Cardiac muscle cell (in vitro differentiated cells and primary cell): ENCODE results near the gene CHERP. TPM values are rescaled to one million over a fixed set of nuclear protein-coding genes. Genes with fewer than 3 reads are reported as not detected.
"Not testable (repeated sequence)": the region's sequence is repeated elsewhere in the genome, so short reads cannot be mapped to it uniquely, and the experiment has no call there.

Source experiments
- DNase-seq, 2 donors: peaks; one replicate each; pipeline versions ENCODE4 v3.0.0 to v3.0.0-alpha.2; 2010 to 2017; ENCODE audit warnings: low read depth in 1 of 2, low spot score in 1 of 2
- H3K27ac ChIP-seq: fragments of 200-600 bp; sonication (generic); 2 replicates; pipeline ENCODE4 v1.5.1; 2016
- H3K27me3 ChIP-seq: fragments of 200-600 bp; sonication (generic); 2 replicates; pipeline ENCODE4 v1.6.0; 2016; ENCODE audit warnings: control low read depth
- H3K36me3 ChIP-seq: fragments of 200-600 bp; sonication (generic); 2 replicates; pipeline ENCODE4 v1.5.1; 2016; ENCODE audit warnings: control low read depth
- H3K4me1 ChIP-seq: fragments of 200-600 bp; sonication (generic); 2 replicates; pipeline ENCODE4 v1.8.1; 2017; ENCODE audit warnings: low read depth, mild to moderate bottlenecking, mixed run types
- H3K4me3 ChIP-seq: fragments of 200-600 bp; sonication (generic); 2 replicates; pipeline ENCODE4 v1.5.1; 2016; ENCODE audit warnings: mild to moderate bottlenecking
- H3K9me3 ChIP-seq: fragments of 200-600 bp; sonication (generic); 2 replicates; pipeline ENCODE4 v1.5.1; 2017; ENCODE audit warnings: low read depth, mild to moderate bottlenecking, control low read depth
- polyA plus RNA-seq: library from polyadenylated mRNA; unstranded; fragments of >200 nt; fragmentation: Nextera tagmentation; extraction: Ambion mirVana; gene quantifications from 2 replicates; pipeline ENCODE4 v1.2.1, GENCODE V29; 2016
- total RNA-seq: library from RNA; depleted of rRNA; stranded (reverse); fragments of >200 nt; gene quantifications from 2 replicates; pipeline ENCODE4 v1.2.3, GENCODE V29; 2016
- TF ChIP-seq, protein P1 (sequence below): IDR thresholded peaks from 2 replicates; pipeline ENCODE4 v1.5.1; 2012; ENCODE audit warnings: low read depth, mild to moderate bottlenecking, low read length

CHERP gene
- total and polyA plus RNA-seq, 2 experiments from 2014 or later, result 27.2 to 60.0 TPM

DNA sequence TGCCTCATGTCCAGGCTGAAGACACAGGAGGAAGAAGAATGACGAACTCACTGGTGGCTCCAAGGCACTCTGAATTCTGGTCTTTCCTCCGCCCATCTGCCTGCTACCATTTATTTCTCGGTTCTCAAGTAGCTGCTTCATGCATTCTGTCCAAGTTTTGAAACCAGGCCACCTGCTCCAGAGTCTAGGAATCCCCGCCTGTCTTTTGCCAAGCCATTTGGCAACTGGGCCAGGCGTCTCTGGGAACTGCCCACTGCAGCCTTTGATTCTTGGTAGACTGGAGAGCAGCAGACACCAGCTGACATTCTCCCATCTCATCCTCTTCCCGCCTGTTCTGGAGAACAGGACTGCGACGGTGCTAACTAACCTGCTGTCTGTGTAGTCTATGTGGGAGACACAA lies 19.1 kb upstream of the CHERP start:
- DNase-seq, result no peak
- H3K9me3 ChIP-seq, result no peaks in the 10 kb centered on the region
- no peaks in the 10 kb centered on the region for H3K4me1 ChIP-seq
- TF ChIP-seq, protein P1, sequence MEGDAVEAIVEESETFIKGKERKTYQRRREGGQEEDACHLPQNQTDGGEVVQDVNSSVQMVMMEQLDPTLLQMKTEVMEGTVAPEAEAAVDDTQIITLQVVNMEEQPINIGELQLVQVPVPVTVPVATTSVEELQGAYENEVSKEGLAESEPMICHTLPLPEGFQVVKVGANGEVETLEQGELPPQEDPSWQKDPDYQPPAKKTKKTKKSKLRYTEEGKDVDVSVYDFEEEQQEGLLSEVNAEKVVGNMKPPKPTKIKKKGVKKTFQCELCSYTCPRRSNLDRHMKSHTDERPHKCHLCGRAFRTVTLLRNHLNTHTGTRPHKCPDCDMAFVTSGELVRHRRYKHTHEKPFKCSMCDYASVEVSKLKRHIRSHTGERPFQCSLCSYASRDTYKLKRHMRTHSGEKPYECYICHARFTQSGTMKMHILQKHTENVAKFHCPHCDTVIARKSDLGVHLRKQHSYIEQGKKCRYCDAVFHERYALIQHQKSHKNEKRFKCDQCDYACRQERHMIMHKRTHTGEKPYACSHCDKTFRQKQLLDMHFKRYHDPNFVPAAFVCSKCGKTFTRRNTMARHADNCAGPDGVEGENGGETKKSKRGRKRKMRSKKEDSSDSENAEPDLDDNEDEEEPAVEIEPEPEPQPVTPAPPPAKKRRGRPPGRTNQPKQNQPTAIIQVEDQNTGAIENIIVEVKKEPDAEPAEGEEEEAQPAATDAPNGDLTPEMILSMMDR, result no peak
- H3K27me3 ChIP-seq, result no peaks in the 10 kb centered on the region
- no peak overlapping the region for H3K27ac ChIP-seq
- H3K4me3 ChIP-seq, result no peak overlapping the region
- peaks cover 31% of the 10 kb centered on the region for H3K36me3 ChIP-seq

DNA sequence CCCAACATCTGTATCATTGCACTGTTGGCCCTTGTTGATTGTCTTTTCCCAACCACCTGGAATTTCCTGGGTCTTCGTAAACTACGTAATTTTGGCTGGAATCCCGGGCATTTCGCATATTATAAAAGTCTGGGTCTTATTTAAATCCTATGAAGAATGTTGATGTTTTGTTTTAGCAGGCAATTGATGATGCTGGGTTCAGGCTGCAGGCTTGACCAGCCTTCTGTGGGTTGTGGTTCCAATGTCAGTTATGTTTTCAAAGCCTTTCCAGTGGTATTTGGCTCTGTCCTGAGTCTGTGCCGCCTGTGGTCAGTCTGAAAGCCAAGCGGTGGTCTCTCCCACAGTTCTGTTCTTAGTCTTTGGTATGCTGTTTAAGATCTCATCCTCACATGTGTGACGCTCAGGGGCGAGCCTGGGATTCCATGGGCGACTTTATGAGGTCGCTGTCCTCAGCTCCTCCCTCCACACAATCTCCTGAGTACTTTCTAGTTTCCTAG lies 17.6 kb upstream of the CHERP start:
- TF ChIP-seq, protein P1, result no peak
- no peaks in the 10 kb centered on the region for H3K9me3 ChIP-seq
- peaks cover 25% of the 10 kb centered on the region for H3K36me3 ChIP-seq
- DNase-seq, result no peak
- H3K4me1 ChIP-seq, result no peaks in the 10 kb centered on the region
- no peak overlapping the region for H3K4me3 ChIP-seq
- H3K27me3 ChIP-seq, result no peaks in the 10 kb centered on the region
- no peak overlapping the region for H3K27ac ChIP-seq

DNA sequence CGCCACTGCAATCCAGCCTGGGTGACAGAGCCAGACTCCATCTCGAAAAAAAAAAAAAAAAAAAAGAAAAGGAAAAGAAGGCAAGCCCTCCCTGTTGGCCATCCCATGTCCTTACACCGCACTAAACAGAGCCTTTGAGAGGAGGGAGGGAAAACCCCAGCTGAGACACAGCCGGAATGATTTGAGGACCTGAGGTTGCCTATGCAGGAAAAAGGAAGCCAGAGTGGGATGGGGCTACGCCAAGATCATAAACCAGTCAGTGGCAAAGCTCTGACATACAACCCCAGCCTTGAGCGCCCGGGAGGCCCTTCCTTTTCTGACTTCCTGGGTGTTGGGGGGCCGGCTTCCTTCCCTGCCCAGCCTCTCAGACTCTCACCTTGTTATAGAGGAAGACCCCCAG lies 12.5 kb upstream of the CHERP start:
- DNase-seq, result no peak
- Histone ChIP-seq H3K27ac (no peak overlapping the region), H3K36me3 (peaks cover 26% of the 10 kb centered on the region), H3K27me3 (no peaks in the 10 kb centered on the region), H3K4me3 (no peak overlapping the region), H3K4me1 (no peaks in the 10 kb centered on the region), H3K9me3 (no peaks in the 10 kb centered on the region)
- TF ChIP-seq, protein P1, result no peak

DNA sequence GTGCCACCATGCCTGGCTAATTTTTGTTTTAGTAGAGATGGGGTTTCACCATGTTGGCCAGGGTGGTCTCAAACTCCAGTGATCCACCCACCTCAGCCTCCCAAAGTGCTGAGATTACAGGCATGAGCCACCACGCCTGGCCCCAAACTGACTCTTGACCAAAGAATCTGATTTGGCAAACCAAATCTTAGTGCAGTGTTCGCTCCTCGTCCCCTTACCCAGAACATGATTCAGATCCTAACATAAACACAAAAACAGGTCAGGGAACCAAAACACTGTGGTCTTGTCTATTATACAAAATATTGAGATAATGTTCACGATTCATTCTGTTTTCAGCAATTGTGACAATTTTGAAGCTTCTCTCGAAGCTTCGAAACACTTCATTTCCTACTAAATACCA lies 9.7 kb upstream of the CHERP start:
- not testable (repeated sequence) for H3K4me3 ChIP-seq, H3K27me3 ChIP-seq, H3K9me3 ChIP-seq, H3K4me1 ChIP-seq, DNase-seq, H3K27ac ChIP-seq
- H3K36me3 ChIP-seq, result peaks cover 23% of the 10 kb centered on the region

DNA sequence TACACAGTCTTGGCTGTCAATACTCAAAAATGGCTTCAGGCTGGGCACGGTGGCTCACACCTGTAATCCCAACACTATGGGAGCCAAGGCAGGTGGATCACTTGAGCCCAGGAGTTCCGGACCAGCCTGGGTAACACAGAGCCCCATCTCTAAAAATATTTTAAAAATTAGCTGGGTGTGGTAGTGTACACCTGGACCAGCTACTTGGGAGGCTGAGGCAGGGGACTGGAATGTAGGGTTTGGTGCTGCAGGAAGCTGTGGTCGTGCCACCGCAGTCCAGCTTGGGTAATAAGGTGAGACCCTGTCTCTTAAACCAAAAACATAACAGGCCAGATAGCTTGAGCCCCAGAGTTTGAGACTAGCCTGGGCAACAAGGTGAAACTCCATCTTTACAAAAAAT lies 6.7 kb upstream of the CHERP start:
- no peak overlapping the region for H3K27ac ChIP-seq
- peaks cover 20% of the 10 kb centered on the region for H3K36me3 ChIP-seq
- no peak overlapping the region for H3K4me3 ChIP-seq
- DNase-seq, result no peak
- H3K27me3 ChIP-seq, result no peaks in the 10 kb centered on the region
- no peaks in the 10 kb centered on the region for H3K9me3 ChIP-seq
- TF ChIP-seq, protein P1, result no peak
- no peaks in the 10 kb centered on the region for H3K4me1 ChIP-seq

DNA sequence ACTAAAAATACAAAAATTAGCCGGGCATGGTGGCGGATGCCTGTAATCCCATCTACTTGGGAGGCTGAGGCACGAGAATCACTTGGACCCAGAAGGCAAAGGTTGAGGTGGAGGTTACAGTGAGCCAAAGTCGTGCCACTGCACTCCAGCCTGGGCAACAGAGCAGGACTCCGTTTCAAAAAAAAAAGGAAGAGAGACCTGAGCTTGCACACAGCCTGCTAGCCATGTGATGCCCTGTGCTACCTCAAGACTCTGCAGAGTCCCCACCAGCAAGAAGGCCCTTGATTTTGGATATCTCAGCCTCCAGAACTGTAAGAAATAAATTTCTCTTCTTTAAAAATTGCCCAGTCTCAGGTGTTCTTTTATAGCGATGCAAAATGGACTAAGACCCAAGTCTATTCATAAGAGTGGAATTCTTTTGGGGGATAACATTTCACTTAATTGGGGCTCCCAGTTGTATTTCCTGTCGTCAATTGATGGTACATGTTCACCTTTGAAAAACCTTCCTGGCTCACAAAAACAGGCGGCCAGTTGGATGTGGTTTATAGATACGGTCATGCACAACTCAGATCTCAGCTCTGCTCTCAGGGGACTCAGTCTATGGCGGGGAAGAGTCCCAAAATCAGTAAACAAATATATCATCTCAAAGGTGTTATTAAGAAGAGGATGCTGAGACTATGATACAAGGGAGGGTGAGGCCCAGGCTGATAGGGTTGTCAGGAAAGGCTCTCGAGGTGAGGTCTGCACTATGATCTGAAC lies 2.4 kb upstream of the CHERP start:
- Histone ChIP-seq H3K27ac (no peak overlapping the region), H3K4me3 (no peak overlapping the region), H3K27me3 (no peaks in the 10 kb centered on the region), H3K36me3 (peaks cover 3% of the 10 kb centered on the region), H3K4me1 (peaks cover 9% of the 10 kb centered on the region), H3K9me3 (no peaks in the 10 kb centered on the region)
- no peak for DNase-seq
- TF ChIP-seq, protein P1, result no peak

DNA sequence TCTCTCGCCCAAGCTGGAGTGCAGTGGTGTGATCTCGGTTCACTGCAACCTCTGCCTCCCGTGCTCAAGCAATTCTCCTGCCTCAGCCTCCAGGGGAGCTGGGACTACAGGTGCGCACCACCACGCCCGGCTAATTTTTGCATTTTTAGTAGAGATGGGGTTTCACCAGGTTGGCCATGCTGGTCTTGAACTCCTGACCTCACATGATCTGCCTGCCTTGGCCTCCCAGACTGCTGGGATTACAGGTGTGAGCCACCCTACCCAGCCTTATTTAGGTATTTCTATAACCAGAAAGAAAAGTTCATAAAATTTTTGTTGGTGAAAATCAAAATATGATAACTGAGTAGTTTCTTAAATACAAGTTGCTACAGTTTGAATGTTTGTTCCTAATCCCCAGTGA lies 1.5 kb upstream of the CHERP start:
- peak overlapping the region; percentile 89 for H3K27ac ChIP-seq
- not testable (repeated sequence) for H3K9me3 ChIP-seq, H3K4me1 ChIP-seq, H3K36me3 ChIP-seq, H3K27me3 ChIP-seq, DNase-seq
- H3K4me3 ChIP-seq, result peak overlapping the region; percentile 80
